ENCODE measurements around the gene SPATA17. TPM values are rescaled to one million over a fixed set of nuclear protein-coding genes. Genes with fewer than 3 reads are reported as not detected.

The SPATA17 gene
- total and polyA plus RNA-seq, 7 donors = 0.34 to 0.56 (median 0.52) TPM; not detected in 2

GRCh38 chr1:217599154-217599553, 32.0 kb upstream of the SPATA17 start:
- no peak for TF ChIP-seq CTCF (IDR thresholded peaks at IDR 0.05)
- Histone ChIP-seq H3K9me3 (no peaks in the 10 kb centered on the region), H3K4me3 (no peak overlapping the region), H3K27ac (no peak overlapping the region), H3K36me3 (ENCODE audit: insufficient read depth in 1 of 2, low read depth in 1 of 2) (peaks cover 0 to 2% of the 10 kb centered on the region in 2 donors), H3K4me1 (no peaks in the 10 kb centered on the region), H3K27me3 (ENCODE audit: insufficient read depth in 3 of 3, low read length in 2 of 3) (no peaks in the 10 kb centered on the region)
- intact Hi-C loops (cut with DNase I) = no loop called here
- no peak for ATAC-seq
- WGBS, 3 donors = 21 to 40% (median 26%) methylated on average over 2 of the region's 2 CpGs
- no peak for DNase-seq

GRCh38 chr1:217602380-217602779, 28.8 kb upstream of the SPATA17 start:
- Histone ChIP-seq H3K9me3 (no peaks in the 10 kb centered on the region), H3K4me1 (no peaks in the 10 kb centered on the region), H3K36me3 (ENCODE audit: insufficient read depth in 1 of 2, low read depth in 1 of 2) (peaks cover 0 to 2% of the 10 kb centered on the region in 2 donors), H3K4me3 (no peak overlapping the region), H3K27ac (no peak overlapping the region), H3K27me3 (ENCODE audit: insufficient read depth in 3 of 3, low read length in 2 of 3) (no peaks in the 10 kb centered on the region)
- no peak for DNase-seq
- intact Hi-C loops (cut with DNase I) = no loop called here
- ATAC-seq = no peak
- no peak for TF ChIP-seq CTCF (IDR thresholded peaks at IDR 0.05)

GRCh38 chr1:217605390-217605789, 25.8 kb upstream of the SPATA17 start:
- Histone ChIP-seq H3K27me3 (ENCODE audit: insufficient read depth in 3 of 3, low read length in 2 of 3) (no peaks in the 10 kb centered on the region), H3K4me1 (no peaks in the 10 kb centered on the region), H3K9me3 (no peaks in the 10 kb centered on the region), H3K27ac (no peak overlapping the region), H3K36me3 (ENCODE audit: insufficient read depth in 1 of 2, low read depth in 1 of 2) (peaks cover 0 to 22% of the 10 kb centered on the region in 2 donors), H3K4me3 (no peak overlapping the region)
- intact Hi-C loops (cut with DNase I) = no loop called here
- no peak for DNase-seq
- WGBS, 3 donors = 88 to 100% (median 90%) methylated on average over 1 of the region's 1 CpG
- ATAC-seq = no peak
- no peak for TF ChIP-seq CTCF (IDR thresholded peaks at IDR 0.05)

- Histone ChIP-seq H3K4me3 (no peak overlapping the region), H3K4me1 (no peaks in the 10 kb centered on the region), H3K9me3 (no peaks in the 10 kb centered on the region), H3K27ac (no peak overlapping the region), H3K27me3 (ENCODE audit: insufficient read depth in 3 of 3, low read length in 2 of 3) (no peaks in the 10 kb centered on the region), H3K36me3 (ENCODE audit: insufficient read depth in 1 of 2, low read depth in 1 of 2) (peaks cover 0 to 27% of the 10 kb centered on the region in 2 donors)
- ATAC-seq = no peak
- intact Hi-C loops (cut with DNase I) = no loop called here
- no peak for DNase-seq
- WGBS, 3 donors = 61 to 69% (median 64%) methylated on average over 3 of the region's 3 CpGs
- no peak for TF ChIP-seq CTCF (IDR thresholded peaks at IDR 0.05)
Measured at GRCh38 chr1:217614200-217614712, 16.9 kb upstream of the SPATA17 start.

- H3K9me3 ChIP-seq = no peaks in the 10 kb centered on the region
- ATAC-seq (no peak), DNase-seq (no peak)
- TF ChIP-seq CTCF (IDR thresholded peaks at IDR 0.05) = no peak
- no peaks in the 10 kb centered on the region for H3K4me1 ChIP-seq
- intact Hi-C loops (cut with DNase I) = no loop called here
- 97% methylated on average over 1 of the region's 1 CpG for WGBS, 3 donors
- H3K27me3 ChIP-seq (ENCODE audit: insufficient read depth in 3 of 3, low read length in 2 of 3) = no peaks in the 10 kb centered on the region
- peaks cover 4 to 24% of the 10 kb centered on the region in 2 donors for H3K36me3 ChIP-seq (ENCODE audit: insufficient read depth in 1 of 2, low read depth in 1 of 2)
- no peak overlapping the region for H3K27ac ChIP-seq
- H3K4me3 ChIP-seq = no peak overlapping the region
Measured at GRCh38 chr1:217617126-217617525, 14.0 kb upstream of the SPATA17 start.

All from psoas muscle (tissue), 8 donors.